Gastroesophageal sphincter (tissue), 4 donors: ENCODE data around the gene RND3. TPM values are rescaled to one million over a fixed set of nuclear protein-coding genes. Genes with fewer than 3 reads are reported as not detected.

Experiments used
- ATAC-seq: fragments of 150-250 bp; one replicate; pipeline ENCODE4 v1.9.1; 2016; ENCODE audit warnings: mild to moderate bottlenecking, moderate library complexity
- H3K27ac ChIP-seq, 4 donors: fragments of 200-600 bp; sonication (generic) in 3 of 4; 1 replicate in 3 of 4; 2 replicates in 1 of 4; pipeline ENCODE4 v1.5.1; 2016 to 2019
- H3K27me3 ChIP-seq: fragments of 200-600 bp; sonication (generic); one replicate; pipeline ENCODE4 v1.5.1; 2019
- H3K36me3 ChIP-seq, 2 donors: fragments of 200-600 bp; sonication (generic); one replicate each; pipeline ENCODE4 v1.5.1; 2019; ENCODE audit warnings: control low read depth in 1 of 2
- H3K4me1 ChIP-seq, 3 donors: fragments of 200-600 bp; sonication (generic); 1 replicate in 2 of 3; 2 replicates in 1 of 3; pipeline ENCODE4 v1.5.1; 2016 to 2019; ENCODE audit warnings: control low read depth in 2 of 3
- H3K4me3 ChIP-seq, 2 donors: fragments of 200-600 bp; sonication (generic); one replicate each; pipeline ENCODE4 v1.5.1; 2019; ENCODE audit warnings: mild to moderate bottlenecking in 1 of 2, moderate library complexity in 1 of 2
- H3K9me3 ChIP-seq, 3 donors: fragments of 200-600 bp; sonication (generic); one replicate each; pipeline ENCODE4 v1.5.1; 2017 to 2019; ENCODE audit warnings: control low read depth in 2 of 3
- EP300 ChIP-seq: sonication (generic); formaldehyde crosslinking; IDR thresholded peaks from one replicate; pipeline ENCODE4 v1.6.1; 2017; ENCODE audit warnings: antibody characterized with exemption, mild to moderate bottlenecking
- POLR2A ChIP-seq, 2 donors: fragments of 450-650 bp; IDR thresholded peaks; one replicate each; pipeline ENCODE4 v1.6.1; 2017; ENCODE audit warnings: antibody characterized with exemption in 2 of 2, mild to moderate bottlenecking in 2 of 2, moderate library complexity in 1 of 2
- POLR2AphosphoS5 ChIP-seq: sonication (generic); formaldehyde crosslinking; IDR thresholded peaks from one replicate; pipeline ENCODE4 v1.6.1; 2017; ENCODE audit warnings: antibody characterized with exemption
- WGBS, 2 donors: methylation state at CpG; one replicate each; pipeline ENCODE4 v1.1.5; 2018; ENCODE audit warnings: low coverage in 1 of 2; 5-methylcytosine and 5-hydroxymethylcytosine counted together
- total RNA-seq, 4 donors: library from RNA; depleted of rRNA; stranded (reverse); fragments of >200 nt; gene quantifications; one replicate each; pipeline ENCODE4 v1.1.0, GENCODE V29; 2016
- TF ChIP-seq, protein P1 (sequence below), 4 experiments: fragments of 200-600 bp in 2 of 4; fragments of 450-650 bp in 2 of 4; sonication (generic) in 1 of 4; IDR thresholded peaks; one replicate each; pipeline ENCODE4 v1.5.1; 2017 to 2019; ENCODE audit warnings: antibody characterized with exemption in 4 of 4, mild to moderate bottlenecking in 2 of 4, moderate library complexity in 2 of 4

The RND3 gene
- total RNA-seq, 4 donors from 2014 or later, result 31.0 to 154 (median 81.0) TPM

- 94 to 100% methylated on average over 1 of the region's 1 CpG for whole genome bisulfite sequencing, 2 donors
- no peak overlapping the region for H3K27ac ChIP-seq
Measured at GRCh38 chr2:150445398-150445797, 42.1 kb downstream of the RND3 start.

DNA sequence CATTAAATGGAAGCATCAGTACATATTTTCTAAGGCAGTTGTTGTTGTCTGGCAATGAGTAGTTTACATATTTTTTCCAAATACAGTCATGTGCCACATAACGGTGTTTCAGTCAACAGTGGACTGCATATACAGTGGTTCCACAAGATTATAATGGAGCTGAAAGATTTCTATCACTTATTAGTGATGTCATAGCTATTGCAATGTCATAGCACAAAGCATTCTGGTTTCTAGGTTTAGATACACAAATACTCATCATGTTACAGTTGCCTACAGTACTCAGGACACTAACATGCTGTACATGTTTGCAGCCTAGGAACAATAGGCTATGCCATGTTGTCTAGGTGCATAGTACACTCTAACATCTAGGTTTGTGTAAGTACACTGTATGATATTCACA lies 45.0 kb downstream of the RND3 start:
- no peak overlapping the region for H3K27ac ChIP-seq
- ATAC-seq, result no peak
- H3K4me3 ChIP-seq, result no peak overlapping the region
- no peaks in the 10 kb centered on the region for H3K27me3 ChIP-seq
- 83 to 95% methylated on average over 1 of the region's 1 CpG for WGBS, 2 donors
- no peaks in the 10 kb centered on the region for H3K36me3 ChIP-seq
- TF ChIP-seq POLR2AphosphoS5, result no peak
- TF ChIP-seq EP300, result no peak
- TF ChIP-seq POLR2A (IDR thresholded peaks at IDR 0.05), result no peak
- TF ChIP-seq, protein P1, sequence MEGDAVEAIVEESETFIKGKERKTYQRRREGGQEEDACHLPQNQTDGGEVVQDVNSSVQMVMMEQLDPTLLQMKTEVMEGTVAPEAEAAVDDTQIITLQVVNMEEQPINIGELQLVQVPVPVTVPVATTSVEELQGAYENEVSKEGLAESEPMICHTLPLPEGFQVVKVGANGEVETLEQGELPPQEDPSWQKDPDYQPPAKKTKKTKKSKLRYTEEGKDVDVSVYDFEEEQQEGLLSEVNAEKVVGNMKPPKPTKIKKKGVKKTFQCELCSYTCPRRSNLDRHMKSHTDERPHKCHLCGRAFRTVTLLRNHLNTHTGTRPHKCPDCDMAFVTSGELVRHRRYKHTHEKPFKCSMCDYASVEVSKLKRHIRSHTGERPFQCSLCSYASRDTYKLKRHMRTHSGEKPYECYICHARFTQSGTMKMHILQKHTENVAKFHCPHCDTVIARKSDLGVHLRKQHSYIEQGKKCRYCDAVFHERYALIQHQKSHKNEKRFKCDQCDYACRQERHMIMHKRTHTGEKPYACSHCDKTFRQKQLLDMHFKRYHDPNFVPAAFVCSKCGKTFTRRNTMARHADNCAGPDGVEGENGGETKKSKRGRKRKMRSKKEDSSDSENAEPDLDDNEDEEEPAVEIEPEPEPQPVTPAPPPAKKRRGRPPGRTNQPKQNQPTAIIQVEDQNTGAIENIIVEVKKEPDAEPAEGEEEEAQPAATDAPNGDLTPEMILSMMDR (IDR thresholded peaks at IDR 0.05), result no peak
- no peaks in the 10 kb centered on the region for H3K4me1 ChIP-seq
- H3K9me3 ChIP-seq, result no peaks in the 10 kb centered on the region

More at GRCh38 chr2:150445398-150445797, 42.1 kb downstream of the RND3 start:
- TF ChIP-seq POLR2AphosphoS5 (no peak), EP300 (no peak), POLR2A (IDR thresholded peaks at IDR 0.05) (no peak)
- TF ChIP-seq, protein P1 (IDR thresholded peaks at IDR 0.05), result no peak
- no peaks in the 10 kb centered on the region for H3K36me3 ChIP-seq
- no peak for ATAC-seq
- H3K9me3 ChIP-seq, result no peaks in the 10 kb centered on the region
- no peaks in the 10 kb centered on the region for H3K4me1 ChIP-seq
- H3K27me3 ChIP-seq, result no peaks in the 10 kb centered on the region
- H3K4me3 ChIP-seq, result no peak overlapping the region

GRCh38 chr2:150441784-150442183 lies 45.7 kb downstream of the RND3 start:
- Histone ChIP-seq H3K4me1 (no peaks in the 10 kb centered on the region), H3K36me3 (no peaks in the 10 kb centered on the region), H3K4me3 (no peak overlapping the region), H3K27me3 (no peaks in the 10 kb centered on the region), H3K27ac (no peak overlapping the region), H3K9me3 (no peaks in the 10 kb centered on the region)
- no peak for TF ChIP-seq POLR2A (IDR thresholded peaks at IDR 0.05)
- TF ChIP-seq POLR2AphosphoS5, result no peak
- no peak for TF ChIP-seq EP300
- TF ChIP-seq, protein P1 (IDR thresholded peaks at IDR 0.05), result no peak
- 20 to 46% methylated on average over 2 of the region's 2 CpGs for WGBS, 2 donors
- ATAC-seq, result no peak

GRCh38 chr2:150441226-150441625 lies 46.2 kb downstream of the RND3 start:
- Histone ChIP-seq H3K4me1 (no peaks in the 10 kb centered on the region), H3K27ac (no peak overlapping the region), H3K9me3 (no peaks in the 10 kb centered on the region), H3K36me3 (no peaks in the 10 kb centered on the region), H3K4me3 (no peak overlapping the region), H3K27me3 (no peaks in the 10 kb centered on the region)
- TF ChIP-seq, protein P1 (IDR thresholded peaks at IDR 0.05), result no peak
- no peak for TF ChIP-seq POLR2AphosphoS5
- no peak for TF ChIP-seq POLR2A (IDR thresholded peaks at IDR 0.05)
- no peak for TF ChIP-seq EP300
- 65 to 68% methylated on average over 2 of the region's 2 CpGs for WGBS, 2 donors
- no peak for ATAC-seq

DNA sequence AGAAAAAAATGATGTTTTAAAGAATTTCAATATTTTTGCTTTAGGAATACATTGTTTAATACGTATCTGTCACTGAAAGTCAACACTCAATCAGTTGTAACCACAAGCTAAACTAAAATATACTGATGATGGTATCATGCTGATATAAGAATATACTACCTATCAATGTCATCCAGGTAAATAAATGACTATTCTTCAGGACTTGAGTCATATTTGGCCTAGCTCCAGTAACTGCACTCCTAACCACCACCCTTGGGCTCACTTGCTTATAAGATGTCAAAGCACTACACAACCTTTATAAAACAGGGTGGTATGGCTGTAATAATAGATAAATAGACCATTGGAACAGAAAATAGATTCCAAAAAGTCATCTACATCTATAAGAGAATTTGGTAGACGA lies 48.8 kb downstream of the RND3 start:
- Histone ChIP-seq H3K9me3 (no peaks in the 10 kb centered on the region), H3K27me3 (no peaks in the 10 kb centered on the region), H3K4me1 (no peaks in the 10 kb centered on the region), H3K27ac (no peak overlapping the region), H3K36me3 (no peaks in the 10 kb centered on the region), H3K4me3 (no peak overlapping the region)
- 95 to 98% methylated on average over 2 of the region's 2 CpGs for WGBS, 2 donors
- TF ChIP-seq POLR2AphosphoS5 (no peak), POLR2A (IDR thresholded peaks at IDR 0.05) (no peak), EP300 (no peak)
- ATAC-seq, result no peak
